Calu3 (cell line): ENCODE results near the gene RAB11FIP4. TPM values are rescaled to one million over a fixed set of nuclear protein-coding genes. Genes with fewer than 3 reads are reported as not detected.

Experiments used
- BruUV-seq: library from RNA; stranded (reverse); fragments of 400-500 nt; replicated peaks from 2 replicates; lab custom pipeline; 2021; lab: Mats Ljungman, UMichigan
- CTCF ChIA-PET: fragments of 300-600 bp; sonication (Branson Sonifier 250); formaldehyde crosslinking; loops from one replicate; lab custom pipeline; 2022; ENCODE audit warnings: antibody characterized with exemption; lab: Charles Lee
- DNase-seq: peaks from one replicate; pipeline ENCODE4 v3.0.0; 2022
- H3K27ac Mint-ChIP-seq: one replicate; pipeline ENCODE4 v1.8.0; 2022; ENCODE audit warnings: mixed read lengths; ENCODE audit not compliant: unreplicated experiment
- H3K27me3 Mint-ChIP-seq: one replicate; pipeline ENCODE4 v1.8.0; 2022; ENCODE audit warnings: mixed read lengths; ENCODE audit not compliant: unreplicated experiment
- H3K36me3 Mint-ChIP-seq: one replicate; pipeline ENCODE4 v1.8.0; 2022; ENCODE audit warnings: mild to moderate bottlenecking, moderate library complexity, mixed read lengths; ENCODE audit not compliant: insufficient read depth, unreplicated experiment
- H3K4me1 Mint-ChIP-seq: one replicate; pipeline ENCODE4 v1.8.0; 2022; ENCODE audit warnings: mild to moderate bottlenecking, low read depth, mixed read lengths; ENCODE audit not compliant: unreplicated experiment
- H3K4me3 Mint-ChIP-seq: one replicate; pipeline ENCODE4 v1.8.0; 2022; ENCODE audit warnings: mild to moderate bottlenecking, low read depth, moderate library complexity, mixed read lengths; ENCODE audit not compliant: unreplicated experiment
- H3K9me3 Mint-ChIP-seq: one replicate; pipeline ENCODE4 v1.8.0; 2022; ENCODE audit warnings: low read depth, mixed read lengths; ENCODE audit not compliant: unreplicated experiment
- intact Hi-C: fragments of 100-400 bp; cut with micrococcal nuclease; formaldehyde crosslinking; loops from one replicate; pipeline ENCODE4 v1.10.0; 2022; ENCODE audit not compliant: unreplicated experiment
- total RNA-seq: library from RNA; stranded (reverse); gene quantifications from 2 replicates; pipeline ENCODE4 v1.2.3, GENCODE V29; 2022
- TF ChIP-seq, protein P1 (sequence below): fragments of 200-600 bp; IDR thresholded peaks from one replicate; pipeline ENCODE4 v1.8.0; 2022; ENCODE audit warnings: antibody characterized with exemption; ENCODE audit not compliant: unreplicated experiment

Gene RAB11FIP4
- total RNA-seq, 1 experiment from 2014 or later = 27.9 TPM

DNA sequence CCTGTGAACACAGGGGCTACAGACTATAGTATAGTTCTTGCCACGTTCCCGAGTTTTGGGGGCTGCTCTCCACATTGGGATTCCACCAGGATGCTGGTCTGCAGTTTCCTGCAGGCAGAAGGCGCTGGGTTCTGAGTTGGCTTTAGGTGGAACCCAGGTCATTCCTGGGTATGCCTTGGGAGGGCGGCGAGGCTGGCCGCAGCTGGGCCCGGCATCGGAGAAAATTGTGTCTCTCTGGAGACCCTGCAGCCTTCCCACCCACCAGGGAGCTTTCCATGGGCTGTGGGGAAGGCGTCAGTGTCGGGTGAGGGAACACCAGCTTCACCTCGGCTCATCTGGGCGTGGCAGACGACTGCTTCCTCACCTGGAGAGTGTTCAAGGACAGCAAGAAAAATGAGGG, 183.6 kb downstream of the RAB11FIP4 start:
- TF ChIP-seq, protein P1, sequence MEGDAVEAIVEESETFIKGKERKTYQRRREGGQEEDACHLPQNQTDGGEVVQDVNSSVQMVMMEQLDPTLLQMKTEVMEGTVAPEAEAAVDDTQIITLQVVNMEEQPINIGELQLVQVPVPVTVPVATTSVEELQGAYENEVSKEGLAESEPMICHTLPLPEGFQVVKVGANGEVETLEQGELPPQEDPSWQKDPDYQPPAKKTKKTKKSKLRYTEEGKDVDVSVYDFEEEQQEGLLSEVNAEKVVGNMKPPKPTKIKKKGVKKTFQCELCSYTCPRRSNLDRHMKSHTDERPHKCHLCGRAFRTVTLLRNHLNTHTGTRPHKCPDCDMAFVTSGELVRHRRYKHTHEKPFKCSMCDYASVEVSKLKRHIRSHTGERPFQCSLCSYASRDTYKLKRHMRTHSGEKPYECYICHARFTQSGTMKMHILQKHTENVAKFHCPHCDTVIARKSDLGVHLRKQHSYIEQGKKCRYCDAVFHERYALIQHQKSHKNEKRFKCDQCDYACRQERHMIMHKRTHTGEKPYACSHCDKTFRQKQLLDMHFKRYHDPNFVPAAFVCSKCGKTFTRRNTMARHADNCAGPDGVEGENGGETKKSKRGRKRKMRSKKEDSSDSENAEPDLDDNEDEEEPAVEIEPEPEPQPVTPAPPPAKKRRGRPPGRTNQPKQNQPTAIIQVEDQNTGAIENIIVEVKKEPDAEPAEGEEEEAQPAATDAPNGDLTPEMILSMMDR = no peak
- no TSS peak for BruUV-seq
- CTCF ChIA-PET = no interaction called here

DNA sequence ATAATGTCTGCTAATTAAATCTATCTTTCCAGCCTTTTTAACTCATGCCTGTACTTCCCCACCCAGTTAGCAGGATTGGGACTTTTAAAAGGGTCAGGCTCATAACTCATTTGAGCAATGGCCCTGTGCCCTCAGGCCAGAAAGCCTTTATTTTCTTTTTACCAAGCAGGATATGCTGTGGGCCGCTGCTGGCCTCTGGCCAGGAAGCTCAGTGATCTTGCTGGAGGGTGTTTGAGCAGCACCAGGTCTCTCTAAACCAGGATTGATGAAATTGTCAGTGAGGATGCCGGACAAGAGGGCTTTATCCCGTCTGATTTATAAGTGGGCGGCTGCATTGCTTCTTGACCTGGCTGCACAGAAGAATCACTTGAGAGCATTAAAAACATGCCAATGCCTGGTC, 187.8 kb downstream of the RAB11FIP4 start:
- CTCF ChIA-PET = no interaction called here
- BruUV-seq = no TSS peak
- H3K4me3 Mint-ChIP-seq = no peak overlapping the region
- TF ChIP-seq, protein P1 = no peak
- H3K4me1 Mint-ChIP-seq = peaks cover 53% of the 10 kb centered on the region
- H3K27ac Mint-ChIP-seq = peak overlapping the region; percentile 60
- DNase-seq = no peak
- intact Hi-C loops = no loop called here
- H3K36me3 Mint-ChIP-seq = peaks cover 21% of the 10 kb centered on the region
- H3K27me3 Mint-ChIP-seq = no peaks in the 10 kb centered on the region
- H3K9me3 Mint-ChIP-seq = no peaks in the 10 kb centered on the region

More for the DNA sequence above, 183.6 kb downstream of the RAB11FIP4 start:
- intact Hi-C loops = no loop called here
- H3K4me3 Mint-ChIP-seq = no peak overlapping the region
- peaks cover 22% of the 10 kb centered on the region for H3K36me3 Mint-ChIP-seq
- H3K27ac Mint-ChIP-seq = no peak overlapping the region
- no peaks in the 10 kb centered on the region for H3K27me3 Mint-ChIP-seq
- no peak for DNase-seq
- H3K9me3 Mint-ChIP-seq = no peaks in the 10 kb centered on the region
- peaks cover 37% of the 10 kb centered on the region for H3K4me1 Mint-ChIP-seq

DNA sequence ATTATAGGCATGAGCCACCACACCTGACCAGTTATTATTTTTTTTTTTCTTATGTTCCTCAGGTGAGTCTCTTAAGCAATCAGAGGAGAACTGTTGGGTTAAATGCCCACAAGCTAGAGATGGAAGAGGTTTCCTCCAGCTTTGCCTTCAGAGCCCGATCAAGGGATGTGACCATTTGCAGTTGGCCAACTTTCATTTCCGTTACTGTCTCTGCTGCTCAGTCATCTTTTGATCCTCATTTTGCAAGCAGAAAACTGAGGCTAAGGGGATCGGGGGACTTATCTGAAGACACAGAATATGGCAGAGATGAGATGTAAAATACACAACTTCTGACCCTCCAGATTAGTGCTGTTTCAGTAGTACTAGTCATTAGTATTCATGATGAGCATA, 188.8 kb downstream of the RAB11FIP4 start:
- Mint-ChIP-seq H3K4me1 (peaks cover 53% of the 10 kb centered on the region), H3K27ac (peak overlapping the region; percentile 70), H3K4me3 (peak overlapping the region; percentile 52), H3K27me3 (no peaks in the 10 kb centered on the region), H3K36me3 (peaks cover 15% of the 10 kb centered on the region), H3K9me3 (no peaks in the 10 kb centered on the region)
- intact Hi-C loops = loop anchor here (1.0 kb wide), 1 partner anchor 31 kb away; no protein-coding TSS in a partner anchor
- DNase-seq = no peak
- TF ChIP-seq, protein P1 = no peak
- CTCF ChIA-PET = interaction anchor here (1.6 to 1.7 kb wide), 2 partner anchors 16 to 262 kb away, joined by 5 to 9 read pairs; no protein-coding TSS in a partner anchor
- BruUV-seq = no TSS peak

DNA sequence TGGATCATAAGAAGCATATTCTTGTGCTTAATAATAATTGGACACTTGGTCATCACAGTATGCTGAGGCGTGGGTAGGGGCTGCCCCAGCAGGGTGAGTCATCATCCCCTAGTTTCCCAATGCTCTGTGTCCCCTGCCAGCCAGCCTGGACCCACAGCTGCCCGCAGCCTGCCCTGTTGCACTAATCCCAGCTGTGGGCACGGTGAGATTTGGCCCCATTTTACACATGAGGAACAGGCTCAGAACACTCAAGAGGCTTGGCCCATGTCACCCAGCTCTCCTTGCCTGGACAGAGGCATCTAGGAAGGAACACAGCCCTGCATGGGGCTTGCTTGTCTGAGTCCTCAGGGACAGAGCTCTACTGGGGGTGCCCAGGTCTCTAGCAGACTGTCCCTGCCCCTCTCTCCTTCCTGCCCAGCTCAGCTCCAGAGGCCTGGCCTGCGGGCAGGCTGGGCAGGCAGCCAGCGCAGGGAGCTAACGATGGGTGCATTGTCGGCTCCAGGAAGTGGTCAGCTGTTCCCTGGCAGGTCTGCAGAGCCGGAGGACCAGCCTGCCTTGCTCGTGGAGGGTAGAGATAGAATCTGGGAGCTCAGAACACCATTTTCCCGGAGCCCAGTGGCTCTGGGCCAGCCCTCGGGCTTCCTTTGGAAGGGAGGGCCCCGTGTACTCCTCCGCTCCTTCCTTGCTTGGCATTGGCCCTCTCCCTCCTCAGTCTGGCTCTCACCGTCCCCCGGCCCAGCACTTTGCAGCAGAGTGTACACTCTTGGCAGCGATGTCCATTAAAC, 189.4 kb downstream of the RAB11FIP4 start:
- Mint-ChIP-seq H3K27me3 (no peaks in the 10 kb centered on the region), H3K27ac (peak overlapping the region; percentile 70), H3K9me3 (no peaks in the 10 kb centered on the region), H3K36me3 (peaks cover 15% of the 10 kb centered on the region), H3K4me1 (peaks cover 53% of the 10 kb centered on the region), H3K4me3 (peak overlapping the region; percentile 52)
- CTCF ChIA-PET = interaction anchor here (0.5 to 1.7 kb wide), 5 partner anchors 16 to 262 kb away, joined by 3 to 9 read pairs (median 5); no protein-coding TSS in a partner anchor
- intact Hi-C loops = loop anchor here (1.0 kb wide), 1 partner anchor 32 kb away; no protein-coding TSS in a partner anchor
- no TSS peak for BruUV-seq
- DNase-seq = peak; percentile 87
- TF ChIP-seq, protein P1 = no peak
